Endothelial cell of umbilical vein (primary cell): ENCODE data around the gene CLDN3. TPM values are rescaled to one million over a fixed set of nuclear protein-coding genes. Genes with fewer than 3 reads are reported as not detected.
"Not testable (repeated sequence)": the region's sequence is repeated elsewhere in the genome, so short reads cannot be mapped to it uniquely, and the experiment has no call there.

Experiments used
- BruUV-seq: library from RNA; stranded (reverse); fragments of 400-500 nt; replicated peaks from 2 replicates; lab custom pipeline; 2021; lab: Mats Ljungman, UMichigan
- CTCF ChIA-PET: fragments of 300-600, 350-600 bp; sonication (Branson Sonifier 250); formaldehyde crosslinking; loops from one replicate; lab custom pipeline; 2021; ENCODE audit warnings: antibody characterized with exemption, inconsistent platforms; lab: Charles Lee
- POLR2A ChIA-PET: fragments of 300-600, 350-600 bp; sonication (Branson Sonifier 250); formaldehyde crosslinking; loops from one replicate; lab custom pipeline; 2021; ENCODE audit warnings: antibody characterized with exemption, inconsistent platforms; lab: Charles Lee
- DNase-seq: peaks from one replicate; pipeline ENCODE4 v3.0.0-alpha.2; 2011; ENCODE audit warnings: low read depth, low spot score
- FAIRE-seq: peaks from 2 replicates; lab custom pipeline; 2011; peaks lifted over from hg19 to GRCh38; lab: Jason Lieb, UNC
- H2AFZ ChIP-seq: 2 replicates; pipeline ENCODE4 v1.6.0; 2012; ENCODE audit warnings: low read depth, low read length, control low read depth, inconsistent platforms
- H3K27ac ChIP-seq: 2 replicates; pipeline ENCODE4 v1.5.1; 2011; ENCODE audit warnings: low read depth, mild to moderate bottlenecking, control low read depth, low read length, moderate library complexity; ENCODE audit not compliant: insufficient read depth
- H3K27me3 ChIP-seq, 2 experiments: 2 replicates each; pipeline versions ENCODE4 v1.6.0 to v1.6.1; 2011; ENCODE audit warnings: low read length in 2 of 2, mixed read lengths in 1 of 2; ENCODE audit not compliant: control insufficient read depth in 2 of 2, insufficient read depth in 2 of 2
- H3K36me3 ChIP-seq, 2 experiments: 2 replicates in 1 of 2; 3 replicates in 1 of 2; pipeline ENCODE4 v1.5.1; 2011; ENCODE audit warnings: low read length in 2 of 2, mild to moderate bottlenecking in 1 of 2, moderate library complexity in 1 of 2; ENCODE audit not compliant: control insufficient read depth in 2 of 2, insufficient read depth in 2 of 2; ENCODE audit errors: extremely low read depth in 1 of 2
- H3K4me1 ChIP-seq: 3 replicates; pipeline ENCODE4 v1.5.1; 2011; ENCODE audit warnings: mild to moderate bottlenecking, low read length; ENCODE audit not compliant: control insufficient read depth, insufficient read depth; ENCODE audit errors: extremely low read depth
- H3K4me2 ChIP-seq: 2 replicates; pipeline ENCODE4 v1.6.1; 2011; ENCODE audit warnings: low read length, control low read depth, mixed read lengths; ENCODE audit not compliant: insufficient read depth
- H3K4me3 ChIP-seq, 3 experiments: fragments of 200-600 bp in 1 of 3; sonication (generic), shearing (Covaris generic) in 1 of 3; replicated peaks in 1 of 3; 2 replicates each; pipeline ENCODE4 v1.5.1; 2011 to 2016; ENCODE audit warnings: control low read depth in 3 of 3, low read length in 3 of 3, mild to moderate bottlenecking in 2 of 3, inconsistent platforms in 1 of 3, low read depth in 1 of 3, moderate library complexity in 1 of 3; ENCODE audit not compliant: insufficient read depth in 1 of 3
- H3K79me2 ChIP-seq: 2 replicates; pipeline ENCODE4 v1.6.0; 2012; ENCODE audit warnings: low read length, inconsistent platforms; ENCODE audit not compliant: control insufficient read depth, insufficient read depth
- H3K9ac ChIP-seq: replicated peaks from 2 replicates; pipeline ENCODE3; 2011; ENCODE audit warnings: low read length, control low read depth; ENCODE audit not compliant: insufficient read depth; ENCODE audit errors: extremely low read depth
- H3K9me1 ChIP-seq: replicated peaks from 3 replicates; pipeline ENCODE4 v1.6.0; 2011; ENCODE audit warnings: mild to moderate bottlenecking, low read length; ENCODE audit not compliant: control insufficient read depth, insufficient read depth; ENCODE audit errors: extremely low read depth
- H3K9me3 ChIP-seq: replicated peaks from 2 replicates; pipeline ENCODE4 v1.5.1; 2012; ENCODE audit warnings: low read length, inconsistent platforms; ENCODE audit not compliant: control insufficient read depth, insufficient read depth
- H4K20me1 ChIP-seq: replicated peaks from 2 replicates; pipeline ENCODE3; 2011; ENCODE audit warnings: mild to moderate bottlenecking, low read length; ENCODE audit not compliant: control insufficient read depth, insufficient read depth; ENCODE audit errors: extremely low read depth
- CTCF ChIP-seq, 2 donors: IDR thresholded peaks; 1 replicate in 1 of 2; 2 replicates in 1 of 2; pipeline ENCODE4 v1.5.1; 2011; ENCODE audit warnings: low read length in 2 of 2, mild to moderate bottlenecking in 2 of 2, moderate library complexity in 2 of 2, control low read depth in 1 of 2, inconsistent platforms in 1 of 2, low read depth in 1 of 2; ENCODE audit not compliant: insufficient read depth in 1 of 2; ENCODE audit errors: extremely low read depth in 1 of 2
- EZH2 ChIP-seq: IDR thresholded peaks from 2 replicates; pipeline ENCODE4 v1.6.1; 2012; ENCODE audit warnings: borderline replicate concordance, low read depth, mild to moderate bottlenecking, moderate library complexity, low read length, inconsistent platforms; ENCODE audit not compliant: severe bottlenecking
- FOS ChIP-seq: IDR thresholded peaks from 2 replicates; pipeline ENCODE4 v1.6.1; 2011; ENCODE audit warnings: mild to moderate bottlenecking, low read length, moderate library complexity, borderline replicate concordance; ENCODE audit not compliant: insufficient read depth
- GATA2 ChIP-seq: IDR thresholded peaks from 2 replicates; pipeline ENCODE4 v1.7.0; 2011; ENCODE audit warnings: low read depth, mild to moderate bottlenecking, moderate library complexity, mixed read lengths, low read length; ENCODE audit not compliant: insufficient read length, insufficient read depth
- JUN ChIP-seq: IDR thresholded peaks from 2 replicates; pipeline ENCODE4 v1.6.1; 2011; ENCODE audit warnings: borderline replicate concordance, low read depth; ENCODE audit not compliant: insufficient read length, insufficient read depth
- MYC ChIP-seq: IDR thresholded peaks from one replicate; pipeline ENCODE4 v1.6.1; 2011; ENCODE audit warnings: mild to moderate bottlenecking, low read depth, low read length
- POLR2A ChIP-seq: IDR thresholded peaks from 2 replicates; pipeline ENCODE4 v1.6.1; 2012; ENCODE audit warnings: low read depth, mild to moderate bottlenecking, control low read depth, low read length
- POLR2AphosphoS5 ChIP-seq: IDR thresholded peaks from 2 replicates; pipeline ENCODE4 v1.6.1; 2012; ENCODE audit warnings: low read depth, mild to moderate bottlenecking, control low read depth, low read length, moderate library complexity; ENCODE audit not compliant: insufficient read depth
- dilution Hi-C: fragments of 300-500 bp; cut with MboI; formaldehyde crosslinking; loops from one replicate; pipeline ENCODE4 v1.15.0; 2019; ENCODE audit warnings: low sequenced_read_pairs; ENCODE audit not compliant: extremely low pct_ligation_motif_present
- intact Hi-C: fragments of 100-400 bp; cut with micrococcal nuclease; formaldehyde crosslinking; loops from one replicate; pipeline ENCODE4 v1.10.0; 2022
- polyA plus RNA-seq, 4 experiments: library from polyadenylated mRNA; depleted of rRNA in 3 of 4; stranded (reverse) in 3 of 4; unstranded in 1 of 4; fragments of >200 nt; gene quantifications; 2 replicates each; pipeline versions ENCODE4 v1.2.1 to v1.2.3, GENCODE V29; 2011 to 2012; ENCODE audit warnings: missing spikeins in 1 of 4
- total RNA-seq: library from RNA; stranded (reverse); gene quantifications from 2 replicates; pipeline ENCODE4 v1.2.3, GENCODE V29; 2021
- TF ChIP-seq, protein P1 (sequence below): IDR thresholded peaks from 2 replicates; pipeline ENCODE4 v1.6.1; 2011; ENCODE audit not compliant: insufficient read depth, insufficient read length

Gene CLDN3
- total and polyA plus RNA-seq, 2 donors (not counting 3 experiments of a cell fraction or from before 2014, with no cell fraction given), result 0.62 to 1.9 TPM

GRCh38 chr7:73721377-73721817 lies 48.7 kb downstream of the CLDN3 start:
- TF ChIP-seq POLR2A, result no peak
- TF ChIP-seq GATA2, result no peak
- no peak for TF ChIP-seq POLR2AphosphoS5
- TF ChIP-seq MYC, result no peak
- TF ChIP-seq FOS, result no peak
- no peak for TF ChIP-seq JUN
- TF ChIP-seq CTCF (IDR thresholded peaks at IDR 0.05; ENCODE audit: extremely low read depth in 1 of 2, insufficient read depth in 1 of 2, low read depth in 1 of 2, low read length in 2 of 2), result no peak
- TF ChIP-seq EZH2, result no peak
- TF ChIP-seq, protein P1, sequence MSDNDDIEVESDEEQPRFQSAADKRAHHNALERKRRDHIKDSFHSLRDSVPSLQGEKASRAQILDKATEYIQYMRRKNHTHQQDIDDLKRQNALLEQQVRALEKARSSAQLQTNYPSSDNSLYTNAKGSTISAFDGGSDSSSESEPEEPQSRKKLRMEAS, result no peak
- Histone ChIP-seq H3K9me1 (no peaks in the 10 kb centered on the region), H3K36me3 (no peaks in the 10 kb centered on the region), H3K9ac (no peak overlapping the region), H2AFZ (no peak overlapping the region), H4K20me1 (no peaks in the 10 kb centered on the region), H3K27me3 (no peaks in the 10 kb centered on the region), H3K4me3 (no peak overlapping the region), H3K9me3 (no peaks in the 10 kb centered on the region), H3K27ac (no peak overlapping the region), H3K4me1 (peaks cover 22% of the 10 kb centered on the region), H3K4me2 (no peak overlapping the region), H3K79me2 (peaks cover 22% of the 10 kb centered on the region)
- CTCF ChIA-PET, result interaction anchor here (1.0 to 8.6 kb wide), 3 partner anchors 11 to 111 kb away, joined by 5 to 270 read pairs (median 6); no protein-coding TSS in a partner anchor
- no TSS peak for BruUV-seq
- no peak for FAIRE-seq
- POLR2A ChIA-PET, result no interaction called here
- dilution Hi-C loops, result no loop called here
- no peak for DNase-seq
- intact Hi-C loops, result no loop called here

- H3K9me3 ChIP-seq, DNase-seq, BruUV-seq, H3K27ac ChIP-seq, H3K4me2 ChIP-seq, FAIRE-seq, H3K9ac ChIP-seq, dilution Hi-C loops, intact Hi-C loops, H4K20me1 ChIP-seq, H2AFZ ChIP-seq, H3K27me3 ChIP-seq, POLR2A ChIA-PET, H3K4me3 ChIP-seq, H3K36me3 ChIP-seq, H3K9me1 ChIP-seq: not testable (repeated sequence)
- CTCF ChIA-PET, result interaction anchor here (1.4 to 8.6 kb wide), 2 partner anchors 20 to 110 kb away, joined by 3 to 270 read pairs; no protein-coding TSS in a partner anchor
- peaks cover 25% of the 10 kb centered on the region for H3K79me2 ChIP-seq
- H3K4me1 ChIP-seq, result peaks cover 31% of the 10 kb centered on the region
Observed at GRCh38 chr7:73720443-73720842, 49.6 kb downstream of the CLDN3 start.
